Astrocyte (in vitro differentiated cells and primary cell): Measurements from ENCODE around the gene FZD10. TPM values are rescaled to one million over a fixed set of nuclear protein-coding genes. Genes with fewer than 3 reads are reported as not detected.

Experiments
- DNase-seq: peaks from one replicate; pipeline ENCODE4 v3.0.0-alpha.2; 2010; ENCODE audit warnings: low read depth
- FAIRE-seq: peaks from 2 replicates; lab custom pipeline; 2011; peaks lifted over from hg19 to GRCh38; lab: Jason Lieb, UNC
- H2AFZ ChIP-seq: 2 replicates; pipeline ENCODE4 v1.6.0; 2012; ENCODE audit warnings: low read depth, low read length, inconsistent platforms
- H3K27ac ChIP-seq: 2 replicates; pipeline ENCODE4 v1.5.1; 2011; ENCODE audit warnings: low read depth, low read length, inconsistent platforms
- H3K27me3 ChIP-seq: 2 replicates; pipeline ENCODE4 v1.6.0; 2011; ENCODE audit warnings: low read length, inconsistent platforms; ENCODE audit not compliant: insufficient read depth
- H3K36me3 ChIP-seq: 2 replicates; pipeline ENCODE4 v1.5.1; 2011; ENCODE audit warnings: low read length, inconsistent platforms; ENCODE audit not compliant: insufficient read depth
- H3K4me1 ChIP-seq: 2 replicates; pipeline ENCODE4 v1.5.1; 2011; ENCODE audit warnings: low read length, inconsistent platforms; ENCODE audit not compliant: insufficient read depth
- H3K4me2 ChIP-seq: 2 replicates; pipeline ENCODE4 v1.6.0; 2012; ENCODE audit warnings: low read length, inconsistent platforms
- H3K4me3 ChIP-seq: 2 replicates; pipeline ENCODE4 v1.5.1; 2011; ENCODE audit warnings: low read depth, mild to moderate bottlenecking, low read length, inconsistent platforms; ENCODE audit not compliant: insufficient read depth
- H3K79me2 ChIP-seq: 2 replicates; pipeline ENCODE4 v1.6.0; 2012; ENCODE audit warnings: mild to moderate bottlenecking, low read length, inconsistent platforms; ENCODE audit not compliant: insufficient read depth
- H3K9ac ChIP-seq: 2 replicates; pipeline ENCODE4 v1.6.0; 2012; ENCODE audit warnings: mild to moderate bottlenecking, low read length, inconsistent platforms
- H3K9me3 ChIP-seq: 2 replicates; pipeline ENCODE4 v1.5.1; 2012; ENCODE audit warnings: low read depth, mild to moderate bottlenecking, low read length, inconsistent platforms; ENCODE audit not compliant: insufficient read depth
- H4K20me1 ChIP-seq: 2 replicates; pipeline ENCODE4 v1.6.0; 2012; ENCODE audit warnings: low read length, inconsistent platforms; ENCODE audit not compliant: insufficient read depth
- H3K27ac Mint-ChIP-seq: one replicate; pipeline ENCODE4 v1.8.0; 2021; ENCODE audit warnings: mild to moderate bottlenecking, mixed read lengths; ENCODE audit not compliant: unreplicated experiment
- H3K27me3 Mint-ChIP-seq: one replicate; pipeline ENCODE4 v1.8.0; 2021; ENCODE audit warnings: low read depth, mixed read lengths; ENCODE audit not compliant: unreplicated experiment
- H3K36me3 Mint-ChIP-seq: one replicate; pipeline ENCODE4 v1.8.0; 2021; ENCODE audit warnings: low read depth, mixed read lengths; ENCODE audit not compliant: unreplicated experiment
- H3K4me1 Mint-ChIP-seq: one replicate; pipeline ENCODE4 v1.8.0; 2021; ENCODE audit warnings: low read depth, mixed read lengths; ENCODE audit not compliant: unreplicated experiment
- H3K4me3 Mint-ChIP-seq: one replicate; pipeline ENCODE4 v1.8.0; 2021; ENCODE audit warnings: mild to moderate bottlenecking, moderate library complexity, mixed read lengths; ENCODE audit not compliant: unreplicated experiment
- H3K9me3 Mint-ChIP-seq: one replicate; pipeline ENCODE4 v1.8.0; 2021; ENCODE audit warnings: mild to moderate bottlenecking, mixed read lengths; ENCODE audit not compliant: unreplicated experiment
- CTCF ChIP-seq: IDR thresholded peaks from 2 replicates; pipeline ENCODE4 v1.5.1; 2011; ENCODE audit warnings: low read depth, mild to moderate bottlenecking, inconsistent platforms, low read length, moderate library complexity; ENCODE audit not compliant: insufficient read depth
- EZH2 ChIP-seq: IDR thresholded peaks from 2 replicates; pipeline ENCODE4 v1.6.1; 2012; ENCODE audit warnings: mild to moderate bottlenecking, low read length, inconsistent platforms; ENCODE audit not compliant: insufficient read depth
- total RNA-seq: library from RNA; stranded (reverse); gene quantifications from 2 replicates; pipeline ENCODE4 v1.2.1, GENCODE V29; 2021

The FZD10 gene
- total RNA-seq, 1 donor from 2014 or later, result not detected

GRCh38 chr12:130195369-130195768 is 33.1 kb downstream of the FZD10 start:
- H3K27me3 Mint-ChIP-seq, result no peaks in the 10 kb centered on the region
- Histone ChIP-seq H3K79me2 (no peaks in the 10 kb centered on the region), H3K4me2 (no peak overlapping the region), H2AFZ (no peak overlapping the region), H3K27ac (no peak overlapping the region), H3K4me3 (no peak overlapping the region), H3K27me3 (no peaks in the 10 kb centered on the region), H3K4me1 (no peaks in the 10 kb centered on the region), H3K9ac (no peak overlapping the region), H4K20me1 (no peaks in the 10 kb centered on the region), H3K9me3 (no peaks in the 10 kb centered on the region), H3K36me3 (no peaks in the 10 kb centered on the region)
- TF ChIP-seq EZH2 (no peak), CTCF (no peak)
- no peak overlapping the region for H3K4me3 Mint-ChIP-seq
- H3K4me1 Mint-ChIP-seq, result no peaks in the 10 kb centered on the region
- H3K36me3 Mint-ChIP-seq, result no peaks in the 10 kb centered on the region
- H3K27ac Mint-ChIP-seq, result no peak overlapping the region
- H3K9me3 Mint-ChIP-seq, result peaks cover 6% of the 10 kb centered on the region
- FAIRE-seq (no peak), DNase-seq (no peak)

- Mint-ChIP-seq H3K9me3 (peaks cover 6% of the 10 kb centered on the region), H3K36me3 (no peaks in the 10 kb centered on the region), H3K27ac (no peak overlapping the region), H3K27me3 (no peaks in the 10 kb centered on the region), H3K4me1 (no peaks in the 10 kb centered on the region), H3K4me3 (no peak overlapping the region)
- H2AFZ ChIP-seq, result no peak overlapping the region
- DNase-seq (no peak), FAIRE-seq (no peak)
- no peaks in the 10 kb centered on the region for H3K4me1 ChIP-seq
- H3K79me2 ChIP-seq, result no peaks in the 10 kb centered on the region
- no peaks in the 10 kb centered on the region for H3K9me3 ChIP-seq
- no peak overlapping the region for H3K9ac ChIP-seq
- H4K20me1 ChIP-seq, result no peaks in the 10 kb centered on the region
- no peak overlapping the region for H3K27ac ChIP-seq
- no peaks in the 10 kb centered on the region for H3K36me3 ChIP-seq
- H3K4me3 ChIP-seq, result no peak overlapping the region
- H3K4me2 ChIP-seq, result no peak overlapping the region
- TF ChIP-seq CTCF (no peak), EZH2 (no peak)
- H3K27me3 ChIP-seq, result no peaks in the 10 kb centered on the region
Observed at GRCh38 chr12:130195776-130196175, 33.5 kb downstream of the FZD10 start.

- Mint-ChIP-seq H3K9me3 (peaks cover 6% of the 10 kb centered on the region), H3K27ac (no peak overlapping the region), H3K4me3 (no peak overlapping the region), H3K4me1 (no peaks in the 10 kb centered on the region), H3K27me3 (no peaks in the 10 kb centered on the region), H3K36me3 (no peaks in the 10 kb centered on the region)
- TF ChIP-seq CTCF (no peak), EZH2 (no peak)
- Histone ChIP-seq H3K27ac (no peak overlapping the region), H3K4me3 (no peak overlapping the region), H2AFZ (no peak overlapping the region), H3K27me3 (no peaks in the 10 kb centered on the region), H3K4me1 (no peaks in the 10 kb centered on the region), H3K79me2 (no peaks in the 10 kb centered on the region), H4K20me1 (no peaks in the 10 kb centered on the region), H3K36me3 (no peaks in the 10 kb centered on the region), H3K9ac (no peak overlapping the region), H3K9me3 (no peaks in the 10 kb centered on the region), H3K4me2 (no peak overlapping the region)
- no peak for DNase-seq
- no peak for FAIRE-seq
Observed at GRCh38 chr12:130196827-130197226, 34.6 kb downstream of the FZD10 start.
